ENCODE measurements around the gene DEFB131A.
"Not testable (repeated sequence)": the region's sequence is repeated elsewhere in the genome, so short reads cannot be mapped to it uniquely, and the experiment has no call there.

Gene DEFB131A

DNA sequence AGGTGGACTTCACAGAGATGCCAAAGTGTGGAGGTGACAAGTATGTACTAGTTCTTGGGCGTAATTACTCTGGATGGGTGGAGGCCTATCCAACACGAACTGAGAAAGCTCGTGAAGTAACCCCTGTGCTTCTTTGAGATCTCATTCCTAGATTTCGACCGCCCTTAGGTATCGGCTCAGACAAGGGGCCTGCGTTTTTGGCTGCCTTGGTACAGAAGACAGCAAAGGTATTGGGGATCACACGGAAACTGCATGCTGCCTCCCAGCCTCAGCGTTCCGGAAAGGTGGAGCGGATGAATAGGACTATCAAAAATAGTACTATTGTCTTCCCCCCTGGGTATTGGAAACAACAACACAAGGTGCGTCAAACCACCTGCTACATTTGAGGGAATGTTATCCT, 35.9 kb downstream of the DEFB131A start:
- in situ Hi-C loops (cut with MboI; ENCODE audit: low sequenced_read_pairs); H3K4me1 ChIP-seq; H3K9me3 ChIP-seq; H3K4me3 ChIP-seq; H3K36me3 ChIP-seq (replicated peaks); DNase-seq (ENCODE audit: low spot score in 2 of 2); H3K27me3 ChIP-seq (ENCODE audit: low read depth): not testable (repeated sequence)

DNA sequence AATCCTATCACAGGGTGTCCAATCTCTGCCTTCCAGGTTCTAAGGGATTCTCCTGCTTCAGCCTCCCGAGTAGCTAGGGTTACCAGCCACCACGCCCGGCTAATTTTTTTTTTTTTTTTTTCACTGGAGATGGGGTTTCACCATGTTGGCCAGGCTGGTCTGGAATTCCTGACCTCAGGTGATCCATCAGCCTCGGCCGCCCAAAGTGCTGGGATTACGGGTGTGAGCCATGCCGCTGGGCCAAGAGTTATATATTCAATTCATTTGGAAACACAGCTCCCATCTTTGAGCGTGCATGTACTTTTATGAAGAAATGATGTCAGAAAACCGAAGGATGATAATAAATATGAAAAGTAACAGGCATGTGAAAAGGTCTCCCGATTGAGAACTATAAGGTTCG, 38.7 kb downstream of the DEFB131A start:
- H3K36me3 ChIP-seq (replicated peaks); in situ Hi-C loops (cut with MboI; ENCODE audit: low sequenced_read_pairs): not testable (repeated sequence)

DNA sequence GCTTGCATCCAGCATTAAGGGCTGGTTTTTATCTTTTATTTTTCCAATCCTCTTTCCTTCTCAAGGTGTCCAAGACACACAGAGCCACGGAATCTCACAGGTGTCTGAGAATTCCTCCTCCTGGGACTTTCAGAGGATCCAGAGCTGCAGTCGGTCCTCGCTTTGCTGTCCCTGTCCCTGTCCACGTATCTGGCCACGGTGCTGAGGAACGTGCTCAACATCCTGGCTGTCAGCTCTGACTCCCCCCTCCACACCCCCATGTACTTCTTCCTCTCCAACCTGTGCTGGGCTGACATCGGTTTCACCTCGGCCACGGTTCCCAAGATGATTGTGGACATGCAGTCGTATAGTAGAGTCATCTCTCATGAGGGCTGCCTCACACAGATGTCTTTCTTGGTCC, 39.5 kb downstream of the DEFB131A start:
- H3K4me1 ChIP-seq; H3K27me3 ChIP-seq (ENCODE audit: low read depth); DNase-seq (ENCODE audit: low spot score in 2 of 2); in situ Hi-C loops (cut with MboI; ENCODE audit: low sequenced_read_pairs); H3K36me3 ChIP-seq (replicated peaks); H3K4me3 ChIP-seq; H3K9me3 ChIP-seq: not testable (repeated sequence)

More for the DNA sequence above, 38.7 kb downstream of the DEFB131A start:
- not testable (repeated sequence) for H3K4me1 ChIP-seq; DNase-seq (ENCODE audit: low spot score in 2 of 2); H3K27me3 ChIP-seq (ENCODE audit: low read depth); H3K9me3 ChIP-seq; H3K4me3 ChIP-seq

DNA sequence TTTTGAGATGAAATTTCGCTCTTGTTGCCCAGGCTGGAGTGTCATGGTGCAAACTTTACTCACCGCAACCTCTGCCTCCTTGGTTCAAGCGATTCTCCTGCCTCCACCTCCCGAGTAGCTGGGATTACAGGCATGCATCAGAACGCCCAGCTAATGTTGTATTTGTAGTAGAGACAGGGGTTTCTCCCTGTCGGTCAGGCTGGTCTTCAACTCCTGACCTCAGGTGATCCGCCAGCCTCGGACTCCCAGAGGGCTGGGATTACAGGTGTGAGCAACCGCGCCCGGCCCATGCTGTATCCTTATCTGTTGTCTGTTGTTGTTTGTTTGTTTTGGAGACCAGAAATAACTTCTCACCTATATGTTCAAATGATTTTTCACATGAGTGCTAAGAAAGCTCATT, 42.7 kb downstream of the DEFB131A start:
- H3K36me3 ChIP-seq (replicated peaks); H3K4me3 ChIP-seq; DNase-seq (ENCODE audit: low spot score in 2 of 2); H3K9me3 ChIP-seq; H3K27me3 ChIP-seq (ENCODE audit: low read depth); H3K4me1 ChIP-seq; in situ Hi-C loops (cut with MboI; ENCODE audit: low sequenced_read_pairs): not testable (repeated sequence)

DNA sequence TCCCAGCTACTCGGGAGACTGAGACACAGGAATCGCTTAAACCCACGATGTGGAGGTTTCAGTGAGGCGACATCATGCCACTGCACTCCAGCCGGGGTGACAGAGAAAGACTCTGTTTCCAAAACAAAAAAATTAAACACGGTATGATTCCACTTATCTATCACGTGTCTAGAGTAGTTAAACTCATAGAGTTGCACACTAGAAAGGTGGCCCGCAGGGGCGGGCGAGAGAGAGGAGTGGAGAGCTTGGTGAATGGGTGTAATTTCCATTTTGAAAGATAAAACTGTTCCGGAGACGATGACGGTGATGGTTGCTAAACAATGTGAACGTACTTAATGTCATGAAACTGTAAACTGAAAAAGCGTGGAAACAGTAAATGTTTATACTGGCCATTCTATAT, 44.6 kb downstream of the DEFB131A start:
- H3K36me3 ChIP-seq (replicated peaks); H3K9me3 ChIP-seq; in situ Hi-C loops (cut with MboI; ENCODE audit: low sequenced_read_pairs); H3K4me3 ChIP-seq; DNase-seq (ENCODE audit: low spot score in 2 of 2); H3K4me1 ChIP-seq; H3K27me3 ChIP-seq (ENCODE audit: low read depth): not testable (repeated sequence)

DNA sequence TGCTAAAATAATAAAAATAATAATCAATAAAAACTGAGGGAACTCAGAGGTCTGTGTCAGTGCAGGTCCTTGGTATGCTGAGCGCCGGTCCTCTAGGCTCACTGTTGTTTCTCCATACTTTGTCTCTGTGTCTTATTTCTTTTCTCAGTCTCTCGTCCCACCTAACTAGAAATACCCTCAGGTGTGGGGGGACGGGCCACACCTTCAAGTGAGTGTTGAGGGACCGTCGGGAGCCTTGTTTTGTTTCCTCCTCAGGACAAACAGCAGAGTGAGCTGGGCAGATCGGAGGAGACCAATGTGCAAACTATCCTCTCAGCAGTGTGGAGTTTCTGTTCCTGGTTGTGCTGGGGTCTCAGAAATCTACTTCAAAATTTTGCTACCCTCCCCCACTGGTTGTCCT, 46.3 kb downstream of the DEFB131A start:
- in situ Hi-C loops (cut with MboI; ENCODE audit: low sequenced_read_pairs); H3K4me3 ChIP-seq; H3K27me3 ChIP-seq (ENCODE audit: low read depth); DNase-seq (ENCODE audit: low spot score in 2 of 2); H3K9me3 ChIP-seq; H3K4me1 ChIP-seq; H3K36me3 ChIP-seq (replicated peaks): not testable (repeated sequence)

DNA sequence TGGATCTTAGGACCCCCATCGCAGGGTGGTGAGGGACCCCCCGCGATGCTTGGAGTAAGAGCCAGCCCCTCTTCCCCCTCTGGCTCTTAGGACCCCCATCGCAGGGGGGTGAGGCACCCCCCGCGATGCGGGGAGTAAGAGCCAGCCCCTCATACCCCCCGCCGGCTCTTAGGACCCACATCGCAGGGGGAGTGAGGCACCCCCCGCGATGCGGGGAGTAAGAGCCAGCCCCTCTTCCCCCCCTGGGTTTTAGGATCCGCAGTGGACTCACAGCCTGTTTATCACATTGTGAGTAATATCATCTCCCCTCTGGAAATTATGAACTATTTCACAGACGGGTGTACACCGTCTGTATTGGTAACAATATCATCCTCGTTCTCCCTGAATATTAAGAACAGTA, 46.8 kb downstream of the DEFB131A start:
- H3K4me3 ChIP-seq; H3K4me1 ChIP-seq; DNase-seq (ENCODE audit: low spot score in 2 of 2); H3K27me3 ChIP-seq (ENCODE audit: low read depth); in situ Hi-C loops (cut with MboI; ENCODE audit: low sequenced_read_pairs); H3K9me3 ChIP-seq; H3K36me3 ChIP-seq (replicated peaks): not testable (repeated sequence)

DNA sequence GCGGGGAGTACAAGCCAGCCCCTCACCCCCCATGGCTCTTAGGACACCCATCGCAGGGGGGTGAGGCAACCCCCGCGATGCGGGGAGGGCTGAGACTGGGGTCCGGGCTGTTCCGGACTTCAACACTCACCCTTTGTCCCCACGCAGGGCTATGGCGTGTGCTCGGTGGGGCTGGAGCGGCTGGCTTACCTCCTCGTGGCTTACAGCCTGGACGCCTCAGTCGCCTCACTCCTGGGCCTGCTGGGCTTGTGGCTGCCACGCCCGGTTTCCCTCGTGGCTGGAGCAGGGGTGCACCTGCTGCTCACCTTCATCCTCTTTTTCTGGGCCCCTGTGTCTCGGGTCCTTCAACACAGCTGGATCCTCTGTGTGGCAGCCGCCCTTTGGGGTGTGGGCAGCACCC, 49.4 kb downstream of the DEFB131A start:
- H3K9me3 ChIP-seq; H3K27me3 ChIP-seq (ENCODE audit: low read depth); H3K4me3 ChIP-seq; DNase-seq (ENCODE audit: low spot score in 2 of 2); in situ Hi-C loops (cut with MboI; ENCODE audit: low sequenced_read_pairs); H3K4me1 ChIP-seq; H3K36me3 ChIP-seq (replicated peaks): not testable (repeated sequence)

DNA sequence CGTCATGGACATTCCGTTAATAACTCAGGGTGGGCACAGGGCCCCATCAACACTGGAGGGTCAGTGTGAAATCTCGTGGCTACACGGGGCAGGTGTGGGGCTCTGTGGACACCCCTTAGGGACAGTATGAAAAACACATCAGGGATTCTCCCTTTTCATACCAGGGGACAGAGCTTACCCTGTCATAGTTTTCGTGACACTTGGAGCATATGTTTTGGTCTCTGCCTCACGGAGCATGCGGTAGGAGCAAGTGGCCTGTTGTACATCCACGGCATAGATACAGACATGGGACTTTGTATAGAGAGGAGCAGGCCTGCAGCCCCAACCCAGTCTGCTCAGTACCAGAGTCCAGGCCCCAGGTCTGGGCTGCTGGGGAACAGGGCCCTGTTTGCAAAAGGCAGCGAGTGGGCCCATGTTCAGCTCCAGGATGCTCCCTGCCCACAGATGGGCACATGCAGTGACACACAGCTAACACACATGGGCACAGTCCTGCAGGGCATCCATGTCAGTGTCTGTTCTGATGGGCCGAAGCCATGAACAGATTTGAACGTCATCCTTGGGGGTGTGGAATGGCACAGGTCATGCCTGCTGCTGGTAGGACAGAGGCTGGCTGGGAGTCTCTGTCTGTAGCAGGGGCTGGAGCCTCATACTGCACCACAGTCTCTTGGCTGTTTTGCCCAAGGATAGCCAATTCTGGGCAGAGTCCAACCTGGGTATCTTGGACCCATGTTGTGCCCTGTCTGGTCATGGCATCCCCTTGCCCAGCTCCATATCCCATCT, 50.2 kb downstream of the DEFB131A start:
- H3K36me3 ChIP-seq (replicated peaks); in situ Hi-C loops (cut with MboI; ENCODE audit: low sequenced_read_pairs): not testable (repeated sequence)

DNA sequence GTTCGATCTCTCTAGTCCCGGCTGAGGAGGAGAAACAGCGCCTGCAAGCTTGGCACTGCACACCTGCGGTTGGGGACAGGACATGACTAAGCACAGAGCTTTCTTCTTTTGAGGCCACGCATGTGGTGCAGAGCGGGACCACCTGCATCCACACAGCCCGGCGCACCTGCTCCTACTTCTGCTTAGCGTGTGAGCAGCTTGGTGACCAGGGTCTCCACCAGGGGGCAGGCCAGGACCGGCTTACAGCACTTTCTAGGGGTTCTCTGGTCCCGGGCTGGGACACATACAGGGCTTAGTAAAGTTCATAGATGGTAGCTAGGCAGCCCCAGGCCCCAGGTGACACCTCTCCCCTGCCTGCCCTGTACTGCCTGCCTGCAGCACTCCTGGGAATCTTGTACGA, 51.2 kb downstream of the DEFB131A start:
- H3K36me3 ChIP-seq (replicated peaks); H3K4me1 ChIP-seq; H3K27me3 ChIP-seq (ENCODE audit: low read depth); in situ Hi-C loops (cut with MboI; ENCODE audit: low sequenced_read_pairs); H3K4me3 ChIP-seq; H3K9me3 ChIP-seq: not testable (repeated sequence)
- peak; percentile 24 to 91 for DNase-seq (ENCODE audit: low spot score in 2 of 2)

More for the DNA sequence above, 50.2 kb downstream of the DEFB131A start:
- H3K4me3 ChIP-seq; H3K4me1 ChIP-seq; DNase-seq (ENCODE audit: low spot score in 2 of 2); H3K27me3 ChIP-seq (ENCODE audit: low read depth); H3K9me3 ChIP-seq: not testable (repeated sequence)

DNA sequence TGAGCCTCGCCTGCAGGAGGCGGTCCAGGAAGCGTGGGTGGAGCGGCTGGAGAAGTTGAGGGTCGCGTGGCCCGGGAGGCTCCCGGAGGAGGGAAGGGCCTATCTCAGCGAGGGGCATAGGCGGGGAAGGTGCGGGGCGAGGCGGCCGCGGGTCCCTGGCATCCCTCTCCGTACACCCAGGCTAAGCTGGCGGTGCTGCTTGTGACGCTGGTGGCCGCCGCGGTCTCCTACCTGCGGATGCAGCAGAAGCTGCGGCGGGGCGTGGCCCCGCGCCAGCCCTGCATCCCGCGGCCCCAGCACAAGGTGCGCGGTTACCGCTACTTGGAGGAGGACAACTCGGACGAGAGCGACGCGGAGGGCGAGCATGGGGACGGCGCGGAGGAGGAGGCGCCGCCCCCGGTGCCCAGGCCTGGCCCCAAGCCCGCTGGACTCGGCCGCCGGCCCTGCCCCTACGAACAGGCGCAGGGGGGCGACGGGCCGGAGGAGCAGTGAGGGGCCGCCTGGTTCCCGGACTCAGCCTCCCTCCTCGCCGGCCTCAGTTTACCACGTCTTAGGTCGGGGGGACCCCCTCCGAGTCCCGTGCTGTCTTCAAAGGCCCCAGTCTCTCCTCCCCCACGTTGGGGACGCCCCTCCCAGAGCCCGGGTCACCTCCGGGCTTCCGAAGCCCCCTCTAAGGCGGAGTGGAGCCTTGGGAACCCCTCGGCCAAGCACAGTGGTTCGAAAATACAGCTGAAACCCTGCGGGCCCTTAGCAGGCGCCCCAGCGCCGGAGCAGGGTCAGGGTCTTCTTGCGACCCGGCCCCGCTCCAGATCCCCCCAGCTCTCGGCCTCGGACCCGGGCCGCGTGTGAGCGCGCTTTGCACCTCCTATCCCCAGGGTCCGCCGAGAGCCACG, 53.6 kb downstream of the DEFB131A start:
- H3K36me3 ChIP-seq (replicated peaks); H3K4me3 ChIP-seq; H3K27me3 ChIP-seq (ENCODE audit: low read depth); H3K9me3 ChIP-seq; in situ Hi-C loops (cut with MboI; ENCODE audit: low sequenced_read_pairs); DNase-seq (ENCODE audit: low spot score in 2 of 2); H3K4me1 ChIP-seq: not testable (repeated sequence)

DNA sequence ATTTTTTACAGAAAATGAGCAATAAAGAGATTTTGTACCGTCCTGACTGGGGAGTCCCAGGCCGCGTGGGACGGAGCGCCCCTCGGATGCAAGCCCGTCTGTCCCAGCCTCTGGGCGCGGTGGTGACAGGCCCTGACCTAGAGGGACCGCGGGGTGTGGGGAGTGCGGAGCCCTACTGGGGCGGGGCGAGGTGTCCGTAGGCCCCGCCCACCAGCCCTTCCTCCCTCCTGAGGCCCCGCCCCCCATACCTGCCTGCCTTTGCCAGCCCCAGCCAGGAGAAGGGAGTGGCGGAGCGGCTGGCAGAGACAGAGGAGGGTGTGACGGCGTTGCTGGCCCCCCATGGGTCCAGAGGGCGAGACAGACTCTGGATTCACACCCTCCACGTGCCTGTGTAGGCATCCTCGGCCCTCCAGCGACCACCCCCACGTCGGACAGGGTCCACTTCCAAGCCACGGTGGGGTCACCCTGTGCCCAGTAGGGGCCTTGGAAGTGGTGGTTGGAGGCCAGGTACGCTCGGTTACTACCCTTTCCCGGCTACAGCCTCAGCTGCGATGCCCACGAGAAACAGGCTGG, 54.3 kb downstream of the DEFB131A start:
- H3K27me3 ChIP-seq (ENCODE audit: low read depth); H3K4me3 ChIP-seq; in situ Hi-C loops (cut with MboI; ENCODE audit: low sequenced_read_pairs); DNase-seq (ENCODE audit: low spot score in 2 of 2); H3K9me3 ChIP-seq; H3K36me3 ChIP-seq (replicated peaks); H3K4me1 ChIP-seq: not testable (repeated sequence)

DNA sequence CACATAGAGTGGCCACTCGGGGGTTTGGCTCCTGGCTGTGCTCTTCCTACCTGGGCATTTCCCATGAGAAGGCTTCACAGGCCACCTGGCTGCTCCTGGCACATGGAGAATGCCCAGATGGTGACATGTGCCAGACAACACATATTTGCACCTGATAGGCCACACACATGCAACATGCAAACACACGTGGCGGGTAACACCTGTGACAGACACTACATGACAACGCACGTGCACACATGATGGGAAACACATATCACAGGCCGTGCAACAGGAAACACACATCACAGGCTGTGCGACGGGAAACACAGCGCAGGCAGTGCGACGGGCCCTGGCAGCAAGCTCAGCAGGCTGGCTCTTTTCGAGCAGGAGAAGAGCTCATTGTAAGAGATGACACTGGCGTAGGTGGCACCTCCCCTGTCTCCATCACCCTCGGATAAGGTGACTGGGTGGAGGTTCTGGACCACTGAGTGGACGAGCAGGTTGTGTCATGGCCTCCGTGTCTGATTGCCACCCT, 55.8 kb downstream of the DEFB131A start:
- H3K4me1 ChIP-seq; in situ Hi-C loops (cut with MboI; ENCODE audit: low sequenced_read_pairs); H3K4me3 ChIP-seq; H3K36me3 ChIP-seq (replicated peaks); H3K9me3 ChIP-seq; H3K27me3 ChIP-seq (ENCODE audit: low read depth); DNase-seq (ENCODE audit: low spot score in 2 of 2): not testable (repeated sequence)
